Measurements from ENCODE around the gene COMMD4.

- TF ChIP-seq EZH2 (IDR thresholded peaks at IDR 0.05; ENCODE audit: low read length, missing control alignments) (no peak), CTCF (conservative IDR thresholded peaks at IDR 0.05 in 1 of 2, IDR thresholded peaks at IDR 0.05 in 1 of 2; ENCODE audit: low read depth in 1 of 2, low read length in 2 of 2) (no peak)
These were observed 11.6 kb downstream of the COMMD4 start for GRCh38 chr15:75347222-75348033.

Data from fibroblast of lung (primary cell).